Measurements from ENCODE around the gene XIRP2. TPM values are rescaled to one million over a fixed set of nuclear protein-coding genes. Genes with fewer than 3 reads are reported as not detected.

Gene XIRP2
- total RNA-seq, 2 experiments from 2014 or later, result not detected

DNA sequence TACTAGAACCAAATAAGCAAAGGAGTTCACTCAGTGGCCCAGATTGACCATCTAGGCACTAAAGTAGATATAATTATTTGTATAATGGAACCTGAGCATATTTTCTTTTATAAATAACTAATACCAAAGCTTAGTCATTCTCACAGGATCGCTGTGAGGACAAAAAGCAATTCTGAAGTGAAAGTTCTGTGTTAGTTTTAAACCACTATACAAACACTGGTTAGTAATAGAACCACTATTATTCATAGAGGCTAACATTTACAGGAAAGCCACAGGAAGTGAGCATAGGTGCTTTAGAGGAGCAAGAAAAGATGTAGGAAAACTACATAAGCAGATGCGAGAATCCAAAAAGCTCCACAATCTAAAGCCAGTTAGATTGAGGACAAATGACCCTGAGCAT, 364.7 kb downstream of the XIRP2 start:
- ATAC-seq (ENCODE audit: poor library complexity), result no peak
- Mint-ChIP-seq H3K27me3 (no peaks in the 10 kb centered on the region), H3K4me1 (ENCODE audit: low read depth) (no peaks in the 10 kb centered on the region), H3K27ac (no peak overlapping the region), H3K4me3 (no peak overlapping the region), H3K36me3 (ENCODE audit: low read depth) (no peaks in the 10 kb centered on the region), H3K9me3 (no peaks in the 10 kb centered on the region)
- TF ChIP-seq CTCF (IDR thresholded peaks at IDR 0.05), result no peak
- intact Hi-C loops (cut with DNase I, micrococcal nuclease), result no loop called here
- H3K27me3 ChIP-seq (ENCODE audit: control insufficient read depth in 1 of 2, insufficient read depth in 2 of 2, low read length in 2 of 2), result no peaks in the 10 kb centered on the region
- no peak overlapping the region for H3K4me3 ChIP-seq (ENCODE audit: low read length)
- no peaks in the 10 kb centered on the region for H3K9me3 ChIP-seq (ENCODE audit: control insufficient read depth in 1 of 2, insufficient read depth in 1 of 2, low read length in 2 of 2)
- no peak overlapping the region for H3K27ac ChIP-seq (ENCODE audit: low read depth in 1 of 2, low read length in 2 of 2)
- POLR2A ChIA-PET, result interaction anchor here (0.6 kb wide), 1 partner anchor 11 kb away, joined by 4 read pairs; no protein-coding TSS in a partner anchor
- no peaks in the 10 kb centered on the region for H3K36me3 ChIP-seq (ENCODE audit: insufficient read depth, low read length)
- DNase-seq, result no peak
- CTCF ChIA-PET, result no interaction called here
- H3K4me1 ChIP-seq (ENCODE audit: insufficient read depth, low read length), result no peaks in the 10 kb centered on the region

DNA sequence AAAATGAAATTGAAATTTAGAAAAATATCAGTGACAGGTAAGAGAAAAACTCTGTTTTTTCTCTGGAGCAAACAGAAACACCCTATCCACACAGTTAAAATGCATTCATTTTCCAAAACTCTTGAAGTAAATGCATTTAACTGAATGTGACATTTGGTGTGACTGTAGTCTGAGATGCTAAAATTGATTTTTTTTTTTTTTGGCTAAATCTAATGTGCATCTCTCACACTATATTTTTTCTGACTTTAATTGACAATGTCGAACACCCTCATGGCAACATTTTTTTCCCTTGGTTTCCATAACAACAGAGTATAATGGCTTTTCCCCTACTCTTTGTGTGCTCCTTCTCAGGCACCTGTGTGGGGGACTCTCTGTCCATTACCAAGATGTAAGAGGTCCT, 366.4 kb downstream of the XIRP2 start:
- Mint-ChIP-seq H3K36me3 (ENCODE audit: low read depth) (no peaks in the 10 kb centered on the region), H3K4me1 (ENCODE audit: low read depth) (no peaks in the 10 kb centered on the region), H3K27ac (no peak overlapping the region), H3K27me3 (no peaks in the 10 kb centered on the region), H3K9me3 (no peaks in the 10 kb centered on the region), H3K4me3 (no peak overlapping the region)
- Histone ChIP-seq H3K4me3 (ENCODE audit: low read length) (no peak overlapping the region), H3K27me3 (ENCODE audit: control insufficient read depth in 1 of 2, insufficient read depth in 2 of 2, low read length in 2 of 2) (no peaks in the 10 kb centered on the region), H3K36me3 (ENCODE audit: insufficient read depth, low read length) (no peaks in the 10 kb centered on the region), H3K9me3 (ENCODE audit: control insufficient read depth in 1 of 2, insufficient read depth in 1 of 2, low read length in 2 of 2) (no peaks in the 10 kb centered on the region), H3K4me1 (ENCODE audit: insufficient read depth, low read length) (no peaks in the 10 kb centered on the region), H3K27ac (ENCODE audit: low read depth in 1 of 2, low read length in 2 of 2) (no peak overlapping the region)
- no peak for TF ChIP-seq CTCF (IDR thresholded peaks at IDR 0.05)
- intact Hi-C loops (cut with DNase I, micrococcal nuclease), result no loop called here
- CTCF ChIA-PET, result no interaction called here
- DNase-seq, result no peak
- POLR2A ChIA-PET, result no interaction called here
- ATAC-seq (ENCODE audit: poor library complexity), result no peak

- H3K36me3 Mint-ChIP-seq (ENCODE audit: low read depth), result no peaks in the 10 kb centered on the region
- ATAC-seq (ENCODE audit: poor library complexity), result no peak
- no peak overlapping the region for H3K4me3 Mint-ChIP-seq
- no peak overlapping the region for H3K4me3 ChIP-seq (ENCODE audit: low read length)
- CTCF ChIA-PET, result no interaction called here
- H3K27ac Mint-ChIP-seq, result no peak overlapping the region
- no peaks in the 10 kb centered on the region for H3K4me1 Mint-ChIP-seq (ENCODE audit: low read depth)
- H3K36me3 ChIP-seq (ENCODE audit: insufficient read depth, low read length), result no peaks in the 10 kb centered on the region
- DNase-seq, result no peak
- no peaks in the 10 kb centered on the region for H3K27me3 Mint-ChIP-seq
- no peak overlapping the region for H3K27ac ChIP-seq (ENCODE audit: low read depth in 1 of 2, low read length in 2 of 2)
- H3K27me3 ChIP-seq (ENCODE audit: control insufficient read depth in 1 of 2, insufficient read depth in 2 of 2, low read length in 2 of 2), result no peaks in the 10 kb centered on the region
- intact Hi-C loops (cut with DNase I, micrococcal nuclease), result no loop called here
- POLR2A ChIA-PET, result no interaction called here
- no peaks in the 10 kb centered on the region for H3K9me3 ChIP-seq (ENCODE audit: control insufficient read depth in 1 of 2, insufficient read depth in 1 of 2, low read length in 2 of 2)
- no peaks in the 10 kb centered on the region for H3K9me3 Mint-ChIP-seq
- TF ChIP-seq CTCF (IDR thresholded peaks at IDR 0.05), result no peak
- no peaks in the 10 kb centered on the region for H3K4me1 ChIP-seq (ENCODE audit: insufficient read depth, low read length)
Measured at GRCh38 chr2:167258712-167259111, 370.4 kb downstream of the XIRP2 start.

All from CD4-positive, alpha-beta T cell (primary cell).